Activated T-cell treated with anti-CD3 and anti-CD28 coated beads, Interleukin-2, amount 50 U/mL, for 4 hours (primary cell): ENCODE data around the gene LHX1. TPM values are rescaled to one million over a fixed set of nuclear protein-coding genes. Genes with fewer than 3 reads are reported as not detected.

Source experiments
- ATAC-seq, 2 donors: fragments of 200-7000 bp; cut with Tn5 transposase; one replicate each; pipeline ENCODE4 v1.10.0; 2021
- DNase-seq: peaks from one replicate; pipeline ENCODE4 v3.0.0-alpha.2; 2020
- H3K27me3 Mint-ChIP-seq: one replicate; pipeline ENCODE4 v1.8.0; 2021; ENCODE audit warnings: low read depth, mixed read lengths
- H3K36me3 Mint-ChIP-seq: one replicate; pipeline ENCODE4 v1.8.0; 2022; ENCODE audit warnings: mixed read lengths; ENCODE audit not compliant: insufficient read depth
- H3K4me1 Mint-ChIP-seq: one replicate; pipeline ENCODE4 v1.8.0; 2021; ENCODE audit warnings: low read depth, mixed read lengths
- H3K4me3 Mint-ChIP-seq: one replicate; pipeline ENCODE4 v1.8.0; 2021; ENCODE audit warnings: mild to moderate bottlenecking, moderate library complexity, mixed read lengths
- H3K9me3 Mint-ChIP-seq: one replicate; pipeline ENCODE4 v1.8.0; 2021; ENCODE audit warnings: mixed read lengths
- total RNA-seq, 3 donors: library from RNA; stranded (reverse); gene quantifications; one replicate each; pipeline ENCODE4 v1.2.1, GENCODE V29; 2021

Gene LHX1
- total RNA-seq: not detected

- Mint-ChIP-seq H3K4me1 (peaks cover 61% of the 10 kb centered on the region), H3K27me3 (peaks cover 88% of the 10 kb centered on the region), H3K4me3 (peak within 1 kb of the TSS; percentile 70), H3K36me3 (no peaks in the 10 kb centered on the region), H3K9me3 (no peaks in the 10 kb centered on the region)
- no peak for ATAC-seq
- DNase-seq: no peak
Measured at GRCh38 chr17:36937001-36937958, at the start of gene LHX1. Gene LHX1 (plus strand): TSS chr17:36937475. CDS start chr17:36938198, 723 bp downstream.

GRCh38 chr17:36888236-36888951 lies 48.9 kb upstream of the LHX1 start:
- H3K27me3 Mint-ChIP-seq: peaks cover 39% of the 10 kb centered on the region

GRCh38 chr17:36889770-36890349 lies 47.4 kb upstream of the LHX1 start:
- Mint-ChIP-seq H3K36me3 (no peaks in the 10 kb centered on the region), H3K27me3 (peaks cover 28% of the 10 kb centered on the region), H3K9me3 (no peaks in the 10 kb centered on the region), H3K4me1 (no peaks in the 10 kb centered on the region), H3K4me3 (no peak overlapping the region)
- ATAC-seq (no peak), DNase-seq (no peak)

More at GRCh38 chr17:36888236-36888951, 48.9 kb upstream of the LHX1 start:
- H3K4me1 Mint-ChIP-seq: no peaks in the 10 kb centered on the region
- ATAC-seq (no peak), DNase-seq (no peak)
- H3K4me3 Mint-ChIP-seq: no peak overlapping the region
- no peaks in the 10 kb centered on the region for H3K9me3 Mint-ChIP-seq
- no peaks in the 10 kb centered on the region for H3K36me3 Mint-ChIP-seq

- Mint-ChIP-seq H3K27me3 (peaks cover 24% of the 10 kb centered on the region), H3K4me3 (no peak overlapping the region), H3K9me3 (no peaks in the 10 kb centered on the region), H3K4me1 (no peaks in the 10 kb centered on the region), H3K36me3 (no peaks in the 10 kb centered on the region)
- DNase-seq: no peak
- no peak for ATAC-seq
Measured at GRCh38 chr17:36890398-36891168, 46.7 kb upstream of the LHX1 start.

GRCh38 chr17:36892112-36892838 lies 45.0 kb upstream of the LHX1 start:
- Mint-ChIP-seq H3K4me1 (no peaks in the 10 kb centered on the region), H3K27me3 (peaks cover 12% of the 10 kb centered on the region), H3K4me3 (no peak overlapping the region), H3K36me3 (no peaks in the 10 kb centered on the region), H3K9me3 (no peaks in the 10 kb centered on the region)
- DNase-seq (no peak), ATAC-seq (no peak)

- no peaks in the 10 kb centered on the region for H3K9me3 Mint-ChIP-seq
- ATAC-seq: no peak
- no peak for DNase-seq
- no peaks in the 10 kb centered on the region for H3K4me1 Mint-ChIP-seq
- H3K4me3 Mint-ChIP-seq: no peak overlapping the region
- H3K27me3 Mint-ChIP-seq: peaks cover 9% of the 10 kb centered on the region
- H3K36me3 Mint-ChIP-seq: no peaks in the 10 kb centered on the region
Measured at GRCh38 chr17:36894177-36894576, 43.1 kb upstream of the LHX1 start.

GRCh38 chr17:36894925-36895324 lies 42.4 kb upstream of the LHX1 start:
- Mint-ChIP-seq H3K4me1 (no peaks in the 10 kb centered on the region), H3K27me3 (peaks cover 8% of the 10 kb centered on the region), H3K36me3 (no peaks in the 10 kb centered on the region), H3K4me3 (no peak overlapping the region), H3K9me3 (no peaks in the 10 kb centered on the region)
- ATAC-seq (no peak), DNase-seq (no peak)

- no peaks in the 10 kb centered on the region for H3K36me3 Mint-ChIP-seq
- ATAC-seq (no peak), DNase-seq (no peak)
- no peak overlapping the region for H3K4me3 Mint-ChIP-seq
- H3K9me3 Mint-ChIP-seq: no peaks in the 10 kb centered on the region
- peaks cover 14% of the 10 kb centered on the region for H3K27me3 Mint-ChIP-seq
- H3K4me1 Mint-ChIP-seq: no peaks in the 10 kb centered on the region
Measured at GRCh38 chr17:36899250-36900159, 37.8 kb upstream of the LHX1 start.

- no peaks in the 10 kb centered on the region for H3K9me3 Mint-ChIP-seq
- H3K4me1 Mint-ChIP-seq: no peaks in the 10 kb centered on the region
- H3K27me3 Mint-ChIP-seq: peaks cover 13% of the 10 kb centered on the region
Measured at GRCh38 chr17:36900160-36900512, 37.1 kb upstream of the LHX1 start.

GRCh38 chr17:36901506-36901905 lies 35.8 kb upstream of the LHX1 start:
- ATAC-seq: no peak
- no peaks in the 10 kb centered on the region for H3K9me3 Mint-ChIP-seq
- no peak for DNase-seq
- no peaks in the 10 kb centered on the region for H3K4me1 Mint-ChIP-seq
- H3K36me3 Mint-ChIP-seq: no peaks in the 10 kb centered on the region
- H3K4me3 Mint-ChIP-seq: no peak overlapping the region
- peaks cover 16% of the 10 kb centered on the region for H3K27me3 Mint-ChIP-seq

More at GRCh38 chr17:36900160-36900512, 37.1 kb upstream of the LHX1 start:
- Mint-ChIP-seq H3K36me3 (no peaks in the 10 kb centered on the region), H3K4me3 (no peak overlapping the region)
- no peak for DNase-seq
- no peak for ATAC-seq

GRCh38 chr17:36907407-36907806 lies 29.9 kb upstream of the LHX1 start:
- no peaks in the 10 kb centered on the region for H3K4me1 Mint-ChIP-seq
- H3K27me3 Mint-ChIP-seq: peaks cover 36% of the 10 kb centered on the region
- ATAC-seq (no peak), DNase-seq (no peak)
- H3K36me3 Mint-ChIP-seq: no peaks in the 10 kb centered on the region
- H3K4me3 Mint-ChIP-seq: no peak overlapping the region
- H3K9me3 Mint-ChIP-seq: no peaks in the 10 kb centered on the region

GRCh38 chr17:36910513-36910912 lies 26.8 kb upstream of the LHX1 start:
- peaks cover 37% of the 10 kb centered on the region for H3K27me3 Mint-ChIP-seq
- DNase-seq (no peak), ATAC-seq (no peak)
- H3K4me3 Mint-ChIP-seq: no peak overlapping the region
- H3K9me3 Mint-ChIP-seq: no peaks in the 10 kb centered on the region
- no peaks in the 10 kb centered on the region for H3K4me1 Mint-ChIP-seq
- H3K36me3 Mint-ChIP-seq: no peaks in the 10 kb centered on the region

- H3K4me3 Mint-ChIP-seq: no peak overlapping the region
- no peaks in the 10 kb centered on the region for H3K9me3 Mint-ChIP-seq
- no peaks in the 10 kb centered on the region for H3K4me1 Mint-ChIP-seq
- ATAC-seq: no peak
- H3K36me3 Mint-ChIP-seq: no peaks in the 10 kb centered on the region
- peaks cover 37% of the 10 kb centered on the region for H3K27me3 Mint-ChIP-seq
- DNase-seq: no peak
Measured at GRCh38 chr17:36911001-36911400, 26.3 kb upstream of the LHX1 start.
